Left ventricle myocardium inferior (tissue), 1 donor: ENCODE results near the gene TPSAB1. TPM values are rescaled to one million over a fixed set of nuclear protein-coding genes. Genes with fewer than 3 reads are reported as not detected.
"Not testable (repeated sequence)": the region's sequence is repeated elsewhere in the genome, so short reads cannot be mapped to it uniquely, and the experiment has no call there.

Experiments
- DNase-seq: peaks from one replicate; pipeline ENCODE4 v3.0.0-alpha.2; 2020
- H3K27ac ChIP-seq: fragments of 200-600 bp; replicated peaks from 2 replicates; pipeline ENCODE4 v1.8.0; 2021
- H3K27me3 ChIP-seq: fragments of 200-600 bp; 2 replicates; pipeline ENCODE4 v1.8.0; 2021; ENCODE audit warnings: low read depth
- H3K36me3 ChIP-seq: fragments of 200-600 bp; 2 replicates; pipeline ENCODE4 v1.8.0; 2021
- H3K4me1 ChIP-seq: fragments of 200-600 bp; 2 replicates; pipeline ENCODE4 v1.8.0; 2021
- H3K4me3 ChIP-seq: fragments of 200-600 bp; 2 replicates; pipeline ENCODE4 v1.8.0; 2021; ENCODE audit warnings: mild to moderate bottlenecking, moderate library complexity
- H3K9me3 ChIP-seq: fragments of 200-600 bp; replicated peaks from 2 replicates; pipeline ENCODE4 v1.8.0; 2021
- CTCF ChIP-seq: fragments of 200-600 bp; IDR thresholded peaks from 2 replicates; pipeline ENCODE4 v1.8.0; 2021; ENCODE audit warnings: antibody characterized with exemption, mild to moderate bottlenecking, borderline replicate concordance
- intact Hi-C: fragments of 100-400 bp; cut with micrococcal nuclease; formaldehyde crosslinking; loops from one replicate; pipeline ENCODE4 v1.11.0; 2022
- total RNA-seq: library from RNA; stranded (reverse); fragmentation: NEBNext Ultra II Directional; extraction: Animal tissue kit (Norgen Biotek cat#: 25700); gene quantifications from one replicate; pipeline ENCODE4 v1.2.1, GENCODE V29; 2021
- donor health status: DM: no; HTN: yes; CAD: no; lungs with severe emphysema.

TPSAB1 gene
- total RNA-seq, 1 donor from 2014 or later, result 3.6 TPM

GRCh38 chr16:1253701-1254364 is 13.3 kb downstream of the TPSAB1 start:
- H3K36me3 ChIP-seq, intact Hi-C loops, H3K9me3 ChIP-seq, H3K27ac ChIP-seq, H3K4me1 ChIP-seq, DNase-seq, H3K4me3 ChIP-seq: not testable (repeated sequence)
- H3K27me3 ChIP-seq, result peaks cover 25% of the 10 kb centered on the region

GRCh38 chr16:1254821-1255220 is 14.3 kb downstream of the TPSAB1 start:
- H3K9me3 ChIP-seq, H3K27ac ChIP-seq, H3K36me3 ChIP-seq, H3K4me3 ChIP-seq, DNase-seq, intact Hi-C loops, H3K4me1 ChIP-seq: not testable (repeated sequence)
- peaks cover 35% of the 10 kb centered on the region for H3K27me3 ChIP-seq

- DNase-seq, result not testable (repeated sequence)
Observed at GRCh38 chr16:1255276-1256122, 15.0 kb downstream of the TPSAB1 start, which contains the start of gene TPSD1. TPSD1 (plus strand) TSS chr16:1256069; CDS start chr16:1256281, 212 bp downstream.

GRCh38 chr16:1256296-1256873 is 15.9 kb downstream of the TPSAB1 start:
- H3K36me3 ChIP-seq, H3K4me3 ChIP-seq, intact Hi-C loops, DNase-seq, H3K4me1 ChIP-seq, H3K9me3 ChIP-seq, H3K27ac ChIP-seq: not testable (repeated sequence)
- H3K27me3 ChIP-seq, result peaks cover 50% of the 10 kb centered on the region

More at GRCh38 chr16:1255276-1256122, 15.0 kb downstream of the TPSAB1 start, which contains the start of gene TPSD1:
- H3K4me3 ChIP-seq, H3K27ac ChIP-seq, H3K36me3 ChIP-seq, H3K9me3 ChIP-seq, H3K4me1 ChIP-seq, intact Hi-C loops: not testable (repeated sequence)
- H3K27me3 ChIP-seq, result peaks cover 42% of the 10 kb centered on the region

- Histone ChIP-seq H3K27me3 (peaks cover 55% of the 10 kb centered on the region), H3K36me3 (no peaks in the 10 kb centered on the region), H3K4me3 (no peak overlapping the region), H3K4me1 (no peaks in the 10 kb centered on the region), H3K9me3 (no peaks in the 10 kb centered on the region), H3K27ac (no peak overlapping the region)
- DNase-seq, result no peak
- TF ChIP-seq CTCF, result no peak
- intact Hi-C loops, result no loop called here
Observed at GRCh38 chr16:1256874-1257322, 16.4 kb downstream of the TPSAB1 start.

GRCh38 chr16:1257561-1258224 is 17.2 kb downstream of the TPSAB1 start:
- H3K36me3 ChIP-seq, result no peaks in the 10 kb centered on the region
- no peaks in the 10 kb centered on the region for H3K9me3 ChIP-seq
- no peak overlapping the region for H3K4me3 ChIP-seq
- intact Hi-C loops, result no loop called here
- no peak overlapping the region for H3K27ac ChIP-seq
- no peaks in the 10 kb centered on the region for H3K4me1 ChIP-seq
- H3K27me3 ChIP-seq, result peaks cover 63% of the 10 kb centered on the region
- no peak for TF ChIP-seq CTCF
- no peak for DNase-seq

GRCh38 chr16:1258225-1258600 is 17.7 kb downstream of the TPSAB1 start:
- Histone ChIP-seq H3K4me1 (no peaks in the 10 kb centered on the region), H3K36me3 (no peaks in the 10 kb centered on the region), H3K9me3 (no peaks in the 10 kb centered on the region), H3K27me3 (peaks cover 68% of the 10 kb centered on the region), H3K4me3 (no peak overlapping the region), H3K27ac (no peak overlapping the region)
- no peak for TF ChIP-seq CTCF
- intact Hi-C loops, result no loop called here
- no peak for DNase-seq
